ENCODE measurements around the gene MYL4.
"Not testable (repeated sequence)": the region's sequence is repeated elsewhere in the genome, so short reads cannot be mapped to it uniquely, and the experiment has no call there.

MYL4 gene

GRCh38 chr17:47180337-47180736, 28.8 kb upstream of the MYL4 start:
- peaks cover 8% of the 10 kb centered on the region for H3K4me1 ChIP-seq (ENCODE audit: control insufficient read depth, insufficient read depth, low read length)

GRCh38 chr17:47180988-47181387, 28.2 kb upstream of the MYL4 start:
- H3K4me1 ChIP-seq (ENCODE audit: control insufficient read depth, insufficient read depth, low read length) = peaks cover 12% of the 10 kb centered on the region
- not testable (repeated sequence) for H3K36me3 ChIP-seq (ENCODE audit: control insufficient read depth, insufficient read depth, low read length); H3K9ac ChIP-seq (ENCODE audit: low read length); H3K27me3 ChIP-seq (ENCODE audit: control insufficient read depth, insufficient read depth, low read length); H3K27ac ChIP-seq (ENCODE audit: low read depth, low read length); H3K4me3 ChIP-seq (ENCODE audit: low read length)

More at GRCh38 chr17:47180337-47180736, 28.8 kb upstream of the MYL4 start:
- Histone ChIP-seq H3K27me3 (ENCODE audit: control insufficient read depth, insufficient read depth, low read length) (no peaks in the 10 kb centered on the region), H3K4me3 (ENCODE audit: low read length) (no peak overlapping the region), H3K36me3 (ENCODE audit: control insufficient read depth, insufficient read depth, low read length) (peaks cover 4% of the 10 kb centered on the region), H3K27ac (ENCODE audit: low read depth, low read length) (no peak overlapping the region), H3K9ac (ENCODE audit: low read length) (no peak overlapping the region)

- Histone ChIP-seq H3K36me3 (ENCODE audit: control insufficient read depth, insufficient read depth, low read length) (peaks cover 4% of the 10 kb centered on the region), H3K27ac (ENCODE audit: low read depth, low read length) (no peak overlapping the region), H3K4me3 (ENCODE audit: low read length) (no peak overlapping the region), H3K4me1 (ENCODE audit: control insufficient read depth, insufficient read depth, low read length) (peaks cover 17% of the 10 kb centered on the region), H3K9ac (ENCODE audit: low read length) (no peak overlapping the region), H3K27me3 (ENCODE audit: control insufficient read depth, insufficient read depth, low read length) (no peaks in the 10 kb centered on the region)
Measured at GRCh38 chr17:47184681-47185080, 24.5 kb upstream of the MYL4 start.

- peak overlapping the region; percentile 96 for H3K27ac ChIP-seq (ENCODE audit: low read depth, low read length)
- H3K36me3 ChIP-seq (ENCODE audit: control insufficient read depth, insufficient read depth, low read length) = no peaks in the 10 kb centered on the region
- no peaks in the 10 kb centered on the region for H3K27me3 ChIP-seq (ENCODE audit: control insufficient read depth, insufficient read depth, low read length)
- H3K9ac ChIP-seq (ENCODE audit: low read length) = peak overlapping the region; percentile 98
- H3K4me3 ChIP-seq (ENCODE audit: low read length) = peak overlapping the region; percentile 89
- peaks cover 15% of the 10 kb centered on the region for H3K4me1 ChIP-seq (ENCODE audit: control insufficient read depth, insufficient read depth, low read length)
Measured at GRCh38 chr17:47188271-47188875, 20.8 kb upstream of the MYL4 start.

DNA sequence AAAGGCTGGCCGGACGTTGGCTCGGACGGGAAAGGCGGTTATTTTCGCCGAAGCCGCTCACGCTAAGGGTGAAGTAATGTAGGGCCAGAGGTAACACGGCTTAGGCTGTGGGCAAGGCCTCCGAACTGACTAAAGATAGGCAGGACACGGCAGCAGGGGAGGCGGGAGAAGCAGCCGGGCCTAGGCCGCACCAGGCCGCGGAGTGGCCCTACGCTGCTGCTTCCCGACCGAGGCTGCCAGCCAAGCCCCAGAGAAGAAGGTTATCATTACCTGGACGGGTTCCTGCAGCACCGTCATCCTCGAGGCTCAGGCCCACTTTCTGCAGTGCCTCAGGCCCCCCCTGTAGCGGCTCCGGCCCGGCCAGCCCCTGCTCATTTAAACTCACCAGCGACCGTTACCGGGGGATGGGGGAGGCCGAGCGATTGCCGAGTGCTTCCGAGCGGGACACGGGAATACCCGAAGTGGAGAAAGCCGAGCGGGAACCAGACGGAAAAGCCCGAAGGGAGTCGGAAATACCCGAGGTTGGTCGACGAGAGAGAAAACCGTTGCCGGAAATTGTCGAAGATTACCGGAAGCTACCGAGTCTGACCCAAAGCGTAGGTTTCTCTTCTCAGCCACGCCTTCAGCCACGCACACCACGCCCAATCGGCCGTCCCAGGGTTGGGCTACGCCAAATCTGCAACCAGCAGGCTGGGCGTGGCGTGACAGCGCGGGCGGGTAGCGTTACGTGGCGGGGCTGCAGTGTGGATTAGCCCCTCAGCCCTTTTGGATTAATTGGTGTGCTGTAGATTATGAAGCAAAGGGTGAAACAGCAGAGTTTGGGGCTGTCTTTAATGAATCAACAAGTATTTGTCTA, 20.0 kb upstream of the MYL4 start, which contains the start of gene CDC27:
CDC27 (minus strand) TSS at position 420 of the 856 bp plus-strand sequence; CDS start at position 297, 123 bp downstream.
- H3K27me3 ChIP-seq (ENCODE audit: control insufficient read depth, insufficient read depth, low read length) = no peaks in the 10 kb centered on the region
- H3K4me3 ChIP-seq (ENCODE audit: low read length) = peak within 1 kb of the TSS; percentile 89
- peak within 1 kb of the TSS; percentile 96 for H3K27ac ChIP-seq (ENCODE audit: low read depth, low read length)
- H3K4me1 ChIP-seq (ENCODE audit: control insufficient read depth, insufficient read depth, low read length) = peaks cover 15% of the 10 kb centered on the region
- H3K9ac ChIP-seq (ENCODE audit: low read length) = peak within 1 kb of the TSS; percentile 98
- H3K36me3 ChIP-seq (ENCODE audit: control insufficient read depth, insufficient read depth, low read length) = no peaks in the 10 kb centered on the region

- H3K4me1 ChIP-seq (ENCODE audit: control insufficient read depth, insufficient read depth, low read length) = peaks cover 11% of the 10 kb centered on the region
- H3K27ac ChIP-seq (ENCODE audit: low read depth, low read length) = peak overlapping the region; percentile 73
- peak overlapping the region; percentile 68 for H3K4me3 ChIP-seq (ENCODE audit: low read length)
- peak overlapping the region; percentile 52 for H3K9ac ChIP-seq (ENCODE audit: low read length)
- H3K27me3 ChIP-seq (ENCODE audit: control insufficient read depth, insufficient read depth, low read length) = no peaks in the 10 kb centered on the region
- H3K36me3 ChIP-seq (ENCODE audit: control insufficient read depth, insufficient read depth, low read length) = no peaks in the 10 kb centered on the region
Measured at GRCh38 chr17:47189732-47190237, 19.4 kb upstream of the MYL4 start.

DNA sequence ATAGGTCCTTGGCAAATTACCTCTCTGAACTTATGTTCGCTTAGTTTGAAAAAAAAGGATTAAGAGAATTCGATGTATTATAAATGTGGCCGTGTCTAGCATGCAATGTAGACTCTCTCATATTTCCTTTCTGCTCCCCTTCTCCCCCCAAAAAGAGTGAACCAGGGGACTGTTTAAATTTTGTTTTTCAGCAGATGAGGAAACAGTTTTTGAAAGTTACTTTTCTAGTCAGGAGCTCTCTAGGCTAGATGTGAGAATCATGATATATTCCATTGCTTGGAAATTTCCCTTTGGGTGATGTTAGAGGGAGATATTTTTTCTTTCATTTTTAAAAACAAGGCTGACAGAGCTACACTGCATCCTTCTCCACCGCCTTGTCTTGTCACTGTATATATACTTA, 18.9 kb upstream of the MYL4 start:
- Histone ChIP-seq H3K4me1 (ENCODE audit: control insufficient read depth, insufficient read depth, low read length) (peaks cover 11% of the 10 kb centered on the region), H3K9ac (ENCODE audit: low read length) (no peak overlapping the region), H3K4me3 (ENCODE audit: low read length) (no peak overlapping the region), H3K27me3 (ENCODE audit: control insufficient read depth, insufficient read depth, low read length) (no peaks in the 10 kb centered on the region), H3K27ac (ENCODE audit: low read depth, low read length) (no peak overlapping the region), H3K36me3 (ENCODE audit: control insufficient read depth, insufficient read depth, low read length) (no peaks in the 10 kb centered on the region)

DNA sequence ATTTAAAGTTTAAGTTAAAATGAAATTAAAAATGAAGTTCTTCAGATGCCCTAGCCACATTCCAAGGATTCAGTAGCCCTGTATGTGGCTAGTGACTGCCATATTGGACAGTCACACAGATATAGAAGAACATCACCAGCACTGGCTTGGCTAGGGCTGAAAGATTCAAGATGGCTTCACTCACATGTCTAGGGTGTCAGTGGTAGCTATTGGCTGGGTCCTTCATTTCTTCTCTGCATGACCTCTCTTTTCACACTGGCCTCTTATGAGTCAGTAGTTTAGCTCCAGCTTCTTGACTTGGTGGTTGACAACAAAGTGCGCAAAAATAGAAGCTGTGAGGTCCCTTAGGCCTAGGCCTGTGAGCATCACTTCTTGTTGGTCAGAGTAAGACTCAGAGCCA, 18.4 kb upstream of the MYL4 start:
- Histone ChIP-seq H3K27me3 (ENCODE audit: control insufficient read depth, insufficient read depth, low read length) (no peaks in the 10 kb centered on the region), H3K4me1 (ENCODE audit: control insufficient read depth, insufficient read depth, low read length) (peaks cover 10% of the 10 kb centered on the region), H3K27ac (ENCODE audit: low read depth, low read length) (no peak overlapping the region), H3K4me3 (ENCODE audit: low read length) (no peak overlapping the region), H3K9ac (ENCODE audit: low read length) (no peak overlapping the region), H3K36me3 (ENCODE audit: control insufficient read depth, insufficient read depth, low read length) (no peaks in the 10 kb centered on the region)

- Histone ChIP-seq H3K4me1 (ENCODE audit: control insufficient read depth, insufficient read depth, low read length) (peaks cover 2% of the 10 kb centered on the region), H3K36me3 (ENCODE audit: control insufficient read depth, insufficient read depth, low read length) (no peaks in the 10 kb centered on the region), H3K27me3 (ENCODE audit: control insufficient read depth, insufficient read depth, low read length) (no peaks in the 10 kb centered on the region), H3K4me3 (ENCODE audit: low read length) (no peak overlapping the region), H3K9ac (ENCODE audit: low read length) (no peak overlapping the region), H3K27ac (ENCODE audit: low read depth, low read length) (no peak overlapping the region)
Measured at GRCh38 chr17:47192554-47192953, 16.6 kb upstream of the MYL4 start.

- Histone ChIP-seq H3K36me3 (ENCODE audit: control insufficient read depth, insufficient read depth, low read length) (no peaks in the 10 kb centered on the region), H3K4me1 (ENCODE audit: control insufficient read depth, insufficient read depth, low read length) (peaks cover 2% of the 10 kb centered on the region), H3K9ac (ENCODE audit: low read length) (no peak overlapping the region)
Measured at GRCh38 chr17:47193931-47194511, 15.1 kb upstream of the MYL4 start.

GRCh38 chr17:47197821-47198220, 11.3 kb upstream of the MYL4 start:
- Histone ChIP-seq H3K27me3 (ENCODE audit: control insufficient read depth, insufficient read depth, low read length) (no peaks in the 10 kb centered on the region), H3K9ac (ENCODE audit: low read length) (no peak overlapping the region), H3K4me1 (ENCODE audit: control insufficient read depth, insufficient read depth, low read length) (no peaks in the 10 kb centered on the region), H3K4me3 (ENCODE audit: low read length) (no peak overlapping the region), H3K36me3 (ENCODE audit: control insufficient read depth, insufficient read depth, low read length) (no peaks in the 10 kb centered on the region), H3K27ac (ENCODE audit: low read depth, low read length) (no peak overlapping the region)

More at GRCh38 chr17:47193931-47194511, 15.1 kb upstream of the MYL4 start:
- no peak overlapping the region for H3K4me3 ChIP-seq (ENCODE audit: low read length)
- no peaks in the 10 kb centered on the region for H3K27me3 ChIP-seq (ENCODE audit: control insufficient read depth, insufficient read depth, low read length)
- no peak overlapping the region for H3K27ac ChIP-seq (ENCODE audit: low read depth, low read length)

GRCh38 chr17:47199627-47200324, 9.4 kb upstream of the MYL4 start:
- Histone ChIP-seq H3K9ac (ENCODE audit: low read length) (no peak overlapping the region), H3K4me3 (ENCODE audit: low read length) (no peak overlapping the region), H3K27me3 (ENCODE audit: control insufficient read depth, insufficient read depth, low read length) (no peaks in the 10 kb centered on the region), H3K27ac (ENCODE audit: low read depth, low read length) (no peak overlapping the region), H3K36me3 (ENCODE audit: control insufficient read depth, insufficient read depth, low read length) (no peaks in the 10 kb centered on the region), H3K4me1 (ENCODE audit: control insufficient read depth, insufficient read depth, low read length) (no peaks in the 10 kb centered on the region)
